ENCODE measurements around the gene TBCK. TPM values are rescaled to one million over a fixed set of nuclear protein-coding genes. Genes with fewer than 3 reads are reported as not detected.

TBCK gene
- total and polyA plus RNA-seq, 2 of the 13 experiments (the other 11 are each of a cell fraction or from before 2014, with no cell fraction given): 51.0 to 62.4 TPM

DNA sequence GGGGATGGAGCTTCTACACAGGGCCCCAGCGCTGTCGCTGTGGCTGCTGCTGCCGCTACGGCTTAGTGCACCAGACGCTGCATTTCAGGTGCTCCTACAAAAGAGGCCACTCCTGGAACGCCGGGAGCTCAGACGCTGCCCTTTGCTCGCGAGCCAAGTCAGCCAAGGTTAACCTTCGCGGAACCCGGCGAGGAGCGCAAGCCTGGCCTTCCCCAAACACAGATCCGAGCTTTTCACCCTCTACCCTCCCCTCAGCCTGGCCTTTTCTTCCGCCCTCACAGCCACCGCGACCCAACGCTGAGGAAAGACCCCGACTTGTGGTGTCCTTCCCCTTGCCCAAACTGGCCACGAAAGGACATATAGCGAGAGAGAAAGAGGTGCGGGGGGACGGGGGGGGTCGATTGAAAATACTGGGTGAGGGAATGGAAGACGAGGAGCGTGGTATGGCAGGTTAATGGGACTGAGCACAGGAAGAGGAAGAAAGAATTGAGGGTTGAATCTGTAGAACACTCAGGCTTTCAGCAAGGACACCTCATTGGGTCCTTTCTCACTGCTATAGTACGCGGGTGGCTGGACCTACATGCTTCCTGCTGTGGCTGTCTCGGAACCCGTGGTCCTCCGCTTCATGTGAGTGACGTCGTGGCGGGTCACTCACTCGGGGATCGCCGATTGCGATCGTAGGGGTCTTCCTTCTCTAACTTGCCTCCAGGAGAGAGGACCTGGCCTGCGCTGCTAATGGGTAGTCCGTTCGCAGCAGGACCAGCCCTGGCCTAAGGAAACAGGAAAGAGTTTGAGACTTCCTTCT lies at the start of gene TBCK, which contains the start of gene AIMP1 (continued):
- TF ChIP-seq, protein P1, sequence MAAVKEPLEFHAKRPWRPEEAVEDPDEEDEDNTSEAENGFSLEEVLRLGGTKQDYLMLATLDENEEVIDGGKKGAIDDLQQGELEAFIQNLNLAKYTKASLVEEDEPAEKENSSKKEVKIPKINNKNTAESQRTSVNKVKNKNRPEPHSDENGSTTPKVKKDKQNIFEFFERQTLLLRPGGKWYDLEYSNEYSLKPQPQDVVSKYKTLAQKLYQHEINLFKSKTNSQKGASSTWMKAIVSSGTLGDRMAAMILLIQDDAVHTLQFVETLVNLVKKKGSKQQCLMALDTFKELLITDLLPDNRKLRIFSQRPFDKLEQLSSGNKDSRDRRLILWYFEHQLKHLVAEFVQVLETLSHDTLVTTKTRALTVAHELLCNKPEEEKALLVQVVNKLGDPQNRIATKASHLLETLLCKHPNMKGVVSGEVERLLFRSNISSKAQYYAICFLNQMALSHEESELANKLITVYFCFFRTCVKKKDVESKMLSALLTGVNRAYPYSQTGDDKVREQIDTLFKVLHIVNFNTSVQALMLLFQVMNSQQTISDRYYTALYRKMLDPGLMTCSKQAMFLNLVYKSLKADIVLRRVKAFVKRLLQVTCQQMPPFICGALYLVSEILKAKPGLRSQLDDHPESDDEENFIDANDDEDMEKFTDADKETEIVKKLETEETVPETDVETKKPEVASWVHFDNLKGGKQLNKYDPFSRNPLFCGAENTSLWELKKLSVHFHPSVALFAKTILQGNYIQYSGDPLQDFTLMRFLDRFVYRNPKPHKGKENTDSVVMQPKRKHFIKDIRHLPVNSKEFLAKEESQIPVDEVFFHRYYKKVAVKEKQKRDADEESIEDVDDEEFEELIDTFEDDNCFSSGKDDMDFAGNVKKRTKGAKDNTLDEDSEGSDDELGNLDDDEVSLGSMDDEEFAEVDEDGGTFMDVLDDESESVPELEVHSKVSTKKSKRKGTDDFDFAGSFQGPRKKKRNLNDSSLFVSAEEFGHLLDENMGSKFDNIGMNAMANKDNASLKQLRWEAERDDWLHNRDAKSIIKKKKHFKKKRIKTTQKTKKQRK (IDR thresholded peaks at IDR 0.05; ENCODE audit: low read length): no peak
- TF ChIP-seq ZMYM2 (CRISPR knock-in tag; IDR thresholded peaks at IDR 0.05): 0 out of 2 replicates have a peak, but pooled peaks have one; percentile 41
- TF ChIP-seq MYNN (CRISPR knock-in tag; IDR thresholded peaks at IDR 0.05; ENCODE audit: low read depth): no peak
- peak; percentile 95; the same call in 1 of the 2 replicates for TF ChIP-seq ZNF224 (CRISPR knock-in tag; IDR thresholded peaks at IDR 0.05)
- peak; percentile 50; the same call in 1 of the 2 replicates for TF ChIP-seq ZNF768 (CRISPR knock-in tag; IDR thresholded peaks at IDR 0.05)
- TF ChIP-seq, protein P2, sequence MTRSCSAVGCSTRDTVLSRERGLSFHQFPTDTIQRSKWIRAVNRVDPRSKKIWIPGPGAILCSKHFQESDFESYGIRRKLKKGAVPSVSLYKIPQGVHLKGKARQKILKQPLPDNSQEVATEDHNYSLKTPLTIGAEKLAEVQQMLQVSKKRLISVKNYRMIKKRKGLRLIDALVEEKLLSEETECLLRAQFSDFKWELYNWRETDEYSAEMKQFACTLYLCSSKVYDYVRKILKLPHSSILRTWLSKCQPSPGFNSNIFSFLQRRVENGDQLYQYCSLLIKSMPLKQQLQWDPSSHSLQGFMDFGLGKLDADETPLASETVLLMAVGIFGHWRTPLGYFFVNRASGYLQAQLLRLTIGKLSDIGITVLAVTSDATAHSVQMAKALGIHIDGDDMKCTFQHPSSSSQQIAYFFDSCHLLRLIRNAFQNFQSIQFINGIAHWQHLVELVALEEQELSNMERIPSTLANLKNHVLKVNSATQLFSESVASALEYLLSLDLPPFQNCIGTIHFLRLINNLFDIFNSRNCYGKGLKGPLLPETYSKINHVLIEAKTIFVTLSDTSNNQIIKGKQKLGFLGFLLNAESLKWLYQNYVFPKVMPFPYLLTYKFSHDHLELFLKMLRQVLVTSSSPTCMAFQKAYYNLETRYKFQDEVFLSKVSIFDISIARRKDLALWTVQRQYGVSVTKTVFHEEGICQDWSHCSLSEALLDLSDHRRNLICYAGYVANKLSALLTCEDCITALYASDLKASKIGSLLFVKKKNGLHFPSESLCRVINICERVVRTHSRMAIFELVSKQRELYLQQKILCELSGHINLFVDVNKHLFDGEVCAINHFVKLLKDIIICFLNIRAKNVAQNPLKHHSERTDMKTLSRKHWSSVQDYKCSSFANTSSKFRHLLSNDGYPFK (CRISPR knock-in tag; IDR thresholded peaks at IDR 0.05; ENCODE audit: borderline replicate concordance): peak; percentile 91; the same call in 1 of the 2 replicates
- no peak for TF ChIP-seq ZNF550 (CRISPR knock-in tag; IDR thresholded peaks at IDR 0.05; ENCODE audit: borderline replicate concordance)
- no peak for TF ChIP-seq THAP7 (CRISPR knock-in tag; IDR thresholded peaks at IDR 0.05)
- peak; percentile 73; the same call in 1 of the 2 replicates for TF ChIP-seq HBP1 (CRISPR knock-in tag; IDR thresholded peaks at IDR 0.05; ENCODE audit: low read depth)
- TF ChIP-seq CREM (IDR thresholded peaks at IDR 0.05): peak; percentile 97
- TF ChIP-seq CREM (CRISPR knock-in tag; IDR thresholded peaks at IDR 0.05): no peak; the same call in 1 of the 2 replicates
- no peak for TF ChIP-seq ZNF280D (CRISPR knock-in tag; IDR thresholded peaks at IDR 0.05)
- TF ChIP-seq FOXK2 (IDR thresholded peaks at IDR 0.05): peak; percentile 37; the same call in 1 of the 2 replicates
- TF ChIP-seq ZNF326 (CRISPR knock-in tag; IDR thresholded peaks at IDR 0.05; ENCODE audit: borderline replicate concordance): no peak
- TF ChIP-seq DRAP1 (CRISPR knock-in tag; IDR thresholded peaks at IDR 0.05): peak; percentile 50; the same call in 1 of the 2 replicates
